ENCODE measurements around the gene DYNC1H1.

GRCh38 chr14:101915871-101916815, 48.2 kb upstream of the DYNC1H1 start:
- TF ChIP-seq CTCF (conservative IDR thresholded peaks at IDR 0.05; ENCODE audit: low read length) (no peak), EZH2phosphoT487 (IDR thresholded peaks at IDR 0.05; ENCODE audit: borderline replicate concordance, low read depth, low read length) (no peak)

All from OCI-LY7 (cell line).